ENCODE results near the gene SENP6.
"Not testable (repeated sequence)": the region's sequence is repeated elsewhere in the genome, so short reads cannot be mapped to it uniquely, and the experiment has no call there.

DNA sequence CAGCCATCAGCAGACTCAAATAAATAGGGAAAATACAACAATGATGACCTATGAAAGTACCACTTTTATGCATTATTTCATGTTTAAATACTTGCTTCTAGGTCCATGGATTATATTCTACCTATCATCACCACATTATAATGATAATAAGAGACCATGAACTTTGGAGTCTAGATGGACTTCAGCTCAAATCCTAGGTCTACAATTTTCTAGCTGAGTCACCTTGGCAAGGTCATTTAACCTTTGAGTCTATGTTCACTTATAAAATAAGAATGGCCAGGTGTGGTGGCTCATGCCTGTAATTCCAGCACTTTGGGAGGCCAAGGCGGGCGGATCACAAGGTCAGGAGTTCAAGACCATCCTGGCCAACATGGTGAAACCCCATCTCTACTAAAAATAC lies 5.3 kb upstream of the SENP6 start:
- TF ChIP-seq, protein P1, sequence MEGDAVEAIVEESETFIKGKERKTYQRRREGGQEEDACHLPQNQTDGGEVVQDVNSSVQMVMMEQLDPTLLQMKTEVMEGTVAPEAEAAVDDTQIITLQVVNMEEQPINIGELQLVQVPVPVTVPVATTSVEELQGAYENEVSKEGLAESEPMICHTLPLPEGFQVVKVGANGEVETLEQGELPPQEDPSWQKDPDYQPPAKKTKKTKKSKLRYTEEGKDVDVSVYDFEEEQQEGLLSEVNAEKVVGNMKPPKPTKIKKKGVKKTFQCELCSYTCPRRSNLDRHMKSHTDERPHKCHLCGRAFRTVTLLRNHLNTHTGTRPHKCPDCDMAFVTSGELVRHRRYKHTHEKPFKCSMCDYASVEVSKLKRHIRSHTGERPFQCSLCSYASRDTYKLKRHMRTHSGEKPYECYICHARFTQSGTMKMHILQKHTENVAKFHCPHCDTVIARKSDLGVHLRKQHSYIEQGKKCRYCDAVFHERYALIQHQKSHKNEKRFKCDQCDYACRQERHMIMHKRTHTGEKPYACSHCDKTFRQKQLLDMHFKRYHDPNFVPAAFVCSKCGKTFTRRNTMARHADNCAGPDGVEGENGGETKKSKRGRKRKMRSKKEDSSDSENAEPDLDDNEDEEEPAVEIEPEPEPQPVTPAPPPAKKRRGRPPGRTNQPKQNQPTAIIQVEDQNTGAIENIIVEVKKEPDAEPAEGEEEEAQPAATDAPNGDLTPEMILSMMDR (IDR thresholded peaks at IDR 0.05; ENCODE audit: low read depth, low read length, missing input control) = not testable (repeated sequence)
- TF ChIP-seq, protein P2, sequence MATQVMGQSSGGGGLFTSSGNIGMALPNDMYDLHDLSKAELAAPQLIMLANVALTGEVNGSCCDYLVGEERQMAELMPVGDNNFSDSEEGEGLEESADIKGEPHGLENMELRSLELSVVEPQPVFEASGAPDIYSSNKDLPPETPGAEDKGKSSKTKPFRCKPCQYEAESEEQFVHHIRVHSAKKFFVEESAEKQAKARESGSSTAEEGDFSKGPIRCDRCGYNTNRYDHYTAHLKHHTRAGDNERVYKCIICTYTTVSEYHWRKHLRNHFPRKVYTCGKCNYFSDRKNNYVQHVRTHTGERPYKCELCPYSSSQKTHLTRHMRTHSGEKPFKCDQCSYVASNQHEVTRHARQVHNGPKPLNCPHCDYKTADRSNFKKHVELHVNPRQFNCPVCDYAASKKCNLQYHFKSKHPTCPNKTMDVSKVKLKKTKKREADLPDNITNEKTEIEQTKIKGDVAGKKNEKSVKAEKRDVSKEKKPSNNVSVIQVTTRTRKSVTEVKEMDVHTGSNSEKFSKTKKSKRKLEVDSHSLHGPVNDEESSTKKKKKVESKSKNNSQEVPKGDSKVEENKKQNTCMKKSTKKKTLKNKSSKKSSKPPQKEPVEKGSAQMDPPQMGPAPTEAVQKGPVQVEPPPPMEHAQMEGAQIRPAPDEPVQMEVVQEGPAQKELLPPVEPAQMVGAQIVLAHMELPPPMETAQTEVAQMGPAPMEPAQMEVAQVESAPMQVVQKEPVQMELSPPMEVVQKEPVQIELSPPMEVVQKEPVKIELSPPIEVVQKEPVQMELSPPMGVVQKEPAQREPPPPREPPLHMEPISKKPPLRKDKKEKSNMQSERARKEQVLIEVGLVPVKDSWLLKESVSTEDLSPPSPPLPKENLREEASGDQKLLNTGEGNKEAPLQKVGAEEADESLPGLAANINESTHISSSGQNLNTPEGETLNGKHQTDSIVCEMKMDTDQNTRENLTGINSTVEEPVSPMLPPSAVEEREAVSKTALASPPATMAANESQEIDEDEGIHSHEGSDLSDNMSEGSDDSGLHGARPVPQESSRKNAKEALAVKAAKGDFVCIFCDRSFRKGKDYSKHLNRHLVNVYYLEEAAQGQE (IDR thresholded peaks at IDR 0.05) = not testable (repeated sequence)
- not testable (repeated sequence) for TF ChIP-seq FOXA1 (IDR thresholded peaks at IDR 0.05); TAF1 (conservative IDR thresholded peaks at IDR 0.05); YY1 (IDR thresholded peaks at IDR 0.05); EGR1 (IDR thresholded peaks at IDR 0.05; ENCODE audit: low read depth in 2 of 2); SP1 (IDR thresholded peaks at IDR 0.05); RAD21 (IDR thresholded peaks at IDR 0.05); GABPA (IDR thresholded peaks at IDR 0.05 in 1 of 2, conservative IDR thresholded peaks at IDR 0.05 in 1 of 2); HNF4G (IDR thresholded peaks at IDR 0.05)
- TF ChIP-seq, protein P3, sequence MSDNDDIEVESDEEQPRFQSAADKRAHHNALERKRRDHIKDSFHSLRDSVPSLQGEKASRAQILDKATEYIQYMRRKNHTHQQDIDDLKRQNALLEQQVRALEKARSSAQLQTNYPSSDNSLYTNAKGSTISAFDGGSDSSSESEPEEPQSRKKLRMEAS (IDR thresholded peaks at IDR 0.05) = not testable (repeated sequence)

Data from liver (tissue), 3 donors.